Stimulated activated CD8-positive, alpha-beta memory T cell treated with anti-CD3 and anti-CD28 coated beads, Interleukin-15, amount 100 ng/mL, for 1 hour (primary cell): ENCODE measurements around the gene ERI3.

ENCODE experiments used
- DNase-seq: peaks from one replicate; pipeline ENCODE4 v3.0.0-alpha.2; 2020; ENCODE audit warnings: low read depth

Gene ERI3

GRCh38 chr1:44348061-44348485, 7.0 kb downstream of the ERI3 start:
- no peak for DNase-seq

DNA sequence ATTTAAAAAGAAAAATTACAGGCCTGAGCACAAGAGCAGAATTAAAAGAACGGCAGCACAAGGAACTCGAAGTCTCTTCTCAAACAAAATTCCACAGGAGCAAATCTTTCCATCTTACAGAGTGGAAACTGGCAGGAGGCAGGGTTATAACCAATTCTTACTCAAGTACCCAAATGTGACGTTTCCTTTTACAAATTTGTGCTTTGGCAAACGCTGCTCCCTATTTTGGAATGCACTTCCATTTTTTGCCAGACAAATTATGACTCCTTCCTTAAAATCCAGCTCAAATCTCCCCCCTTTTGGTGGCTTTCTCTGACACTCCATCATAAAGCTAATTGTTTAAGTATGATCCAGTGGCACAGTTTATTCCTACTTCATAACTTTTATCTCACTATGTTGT, 7.8 kb downstream of the ERI3 start:
- no peak for DNase-seq

GRCh38 chr1:44346878-44347277, 8.2 kb downstream of the ERI3 start:
- DNase-seq = no peak

DNA sequence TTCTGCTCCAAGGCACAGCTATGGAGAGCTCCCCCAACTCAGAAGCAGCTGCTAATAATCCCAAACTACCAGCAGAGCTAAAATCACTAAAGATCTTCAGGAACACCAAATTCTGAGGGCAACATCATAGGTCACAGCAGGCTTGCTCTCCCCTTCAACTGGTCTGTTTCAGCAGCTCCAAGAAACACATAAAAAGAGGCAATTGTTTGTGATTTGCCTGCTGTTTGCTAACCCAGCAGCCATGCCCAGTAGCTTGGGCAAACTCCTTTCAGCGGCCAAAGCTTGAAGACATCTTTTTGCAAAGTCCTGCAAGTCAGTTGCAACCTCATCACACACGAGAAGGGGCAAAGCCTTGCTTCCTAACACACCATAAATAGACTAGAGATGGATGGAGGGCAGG, 8.9 kb downstream of the ERI3 start:
- DNase-seq = no peak

DNA sequence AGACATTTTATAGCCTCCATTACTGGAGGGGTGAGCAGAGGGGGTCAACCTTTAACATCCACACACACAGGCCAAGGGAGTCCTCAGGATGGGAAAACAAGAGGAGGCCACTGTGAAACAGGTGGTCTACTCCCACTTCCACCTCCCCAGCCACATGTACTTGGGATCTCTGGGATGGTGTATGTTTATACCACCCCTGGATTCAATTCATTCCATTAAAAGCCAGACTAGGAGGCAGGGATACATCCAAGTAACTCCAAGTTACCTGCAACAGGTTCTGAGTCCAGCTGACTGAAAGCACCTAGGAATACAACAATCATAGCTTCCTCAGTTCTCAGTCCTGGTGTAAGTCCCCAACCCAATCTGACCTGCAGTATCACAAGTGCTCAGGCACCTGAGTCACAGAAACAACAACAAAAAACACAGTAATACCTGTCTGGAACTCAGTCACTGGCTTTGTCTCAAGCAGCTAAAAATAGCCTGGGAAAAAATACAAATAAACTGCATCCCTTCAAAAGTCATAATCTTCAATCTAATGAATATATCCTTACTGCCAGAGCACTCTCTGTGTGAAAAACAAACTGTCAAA, 9.8 kb downstream of the ERI3 start:
- no peak for DNase-seq

- DNase-seq = no peak
These were observed 15.3 kb downstream of the ERI3 start for GRCh38 chr1:44339731-44340130.

- DNase-seq = no peak
These were observed 16.9 kb downstream of the ERI3 start for GRCh38 chr1:44338136-44338535.

DNA sequence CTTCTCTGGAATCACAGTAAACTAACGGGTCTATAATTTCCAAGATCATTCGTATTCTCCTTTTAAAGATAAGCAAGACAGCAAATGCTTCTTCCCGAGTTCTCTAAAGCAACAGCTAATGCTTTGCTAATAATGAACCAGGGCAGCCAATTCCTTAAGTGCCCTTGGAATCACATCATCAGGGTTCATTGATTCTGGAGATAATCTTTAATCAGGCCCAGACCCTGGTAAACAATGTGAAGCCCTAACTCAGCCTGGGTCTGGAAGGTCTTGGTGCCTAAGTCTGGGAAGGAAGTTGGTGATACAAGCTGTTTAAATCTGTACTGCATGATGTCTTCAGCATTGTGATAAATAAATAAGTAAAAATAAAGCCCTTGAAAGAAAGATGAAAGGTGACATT, 18.4 kb downstream of the ERI3 start:
- DNase-seq = no peak

DNA sequence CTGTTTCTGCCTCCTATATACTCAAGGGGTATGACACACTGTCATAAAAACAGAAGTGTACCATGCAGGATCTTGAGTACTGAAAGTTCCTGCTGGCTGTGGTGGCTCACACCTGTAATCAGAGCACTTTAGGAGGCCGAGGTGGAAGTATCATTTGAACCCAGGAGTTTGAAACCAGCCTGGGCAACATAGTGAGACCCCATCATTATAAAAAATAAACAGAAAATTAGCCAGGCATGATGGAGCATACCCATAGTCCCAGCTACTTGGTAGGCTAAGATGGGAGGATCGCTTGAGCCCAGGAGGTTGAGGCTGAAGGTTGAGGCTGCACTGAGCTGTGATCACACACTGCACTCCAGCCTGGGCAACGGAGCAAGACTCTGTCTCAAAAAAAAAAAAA, 20.1 kb downstream of the ERI3 start:
- DNase-seq = no peak

- DNase-seq = no peak
These were observed 21.7 kb downstream of the ERI3 start for GRCh38 chr1:44333376-44333775.

- DNase-seq = no peak
These were observed 22.6 kb downstream of the ERI3 start for GRCh38 chr1:44332505-44332904.

DNA sequence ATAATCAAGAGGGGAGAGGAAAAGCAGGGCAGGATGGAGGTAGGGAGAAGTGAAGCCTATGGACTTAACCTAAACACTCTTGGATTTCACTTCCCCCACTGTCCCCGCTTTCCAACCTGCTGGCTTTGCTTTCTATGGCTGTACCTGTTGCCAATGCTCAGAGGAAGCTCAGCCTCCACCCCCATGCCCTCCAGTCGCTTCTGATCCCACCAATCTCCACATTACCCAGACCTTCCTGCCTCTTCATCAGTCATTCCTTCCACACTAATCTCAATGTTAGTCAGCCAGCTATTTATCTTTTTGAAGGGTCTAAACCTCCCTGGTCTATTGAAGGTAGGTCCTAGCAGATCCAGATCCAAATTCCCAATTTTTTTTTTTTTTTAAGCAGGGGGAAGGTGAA, 24.1 kb downstream of the ERI3 start:
- DNase-seq = no peak

DNA sequence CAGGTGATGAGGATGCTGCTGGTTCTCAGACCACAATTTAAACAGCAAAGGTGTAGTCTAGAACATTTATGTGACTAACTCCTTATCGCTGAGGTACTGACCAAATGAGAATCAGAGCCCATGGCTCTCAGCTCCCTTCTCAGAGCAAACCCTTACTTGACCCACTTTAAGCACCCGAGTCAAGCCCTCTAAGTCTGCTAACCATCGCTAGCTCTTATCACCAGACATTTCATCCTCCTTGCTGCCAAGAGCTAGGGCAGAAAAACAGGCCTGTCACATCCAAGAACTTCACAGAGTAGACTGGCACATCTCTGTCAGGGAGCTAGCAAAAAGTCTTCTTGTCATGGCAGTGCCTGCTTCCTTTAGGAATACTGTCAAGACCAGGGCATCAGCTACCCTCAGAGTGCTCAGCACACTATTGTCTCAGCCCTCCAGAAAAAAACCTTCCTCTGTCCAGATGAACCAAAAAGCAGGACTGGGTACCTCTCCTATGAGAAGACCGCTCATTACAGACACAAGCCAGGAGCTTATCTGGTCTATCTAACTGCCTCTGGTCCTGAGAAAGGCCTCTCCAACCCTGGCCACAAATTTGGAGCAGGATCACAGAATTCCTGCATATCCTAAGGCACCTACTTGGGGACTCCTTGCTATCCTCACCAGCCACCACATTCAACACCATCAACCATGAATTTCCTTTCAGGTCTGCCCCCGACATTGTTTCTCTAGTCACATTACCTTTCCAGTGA, 26.2 kb downstream of the ERI3 start:
- no peak for DNase-seq

DNA sequence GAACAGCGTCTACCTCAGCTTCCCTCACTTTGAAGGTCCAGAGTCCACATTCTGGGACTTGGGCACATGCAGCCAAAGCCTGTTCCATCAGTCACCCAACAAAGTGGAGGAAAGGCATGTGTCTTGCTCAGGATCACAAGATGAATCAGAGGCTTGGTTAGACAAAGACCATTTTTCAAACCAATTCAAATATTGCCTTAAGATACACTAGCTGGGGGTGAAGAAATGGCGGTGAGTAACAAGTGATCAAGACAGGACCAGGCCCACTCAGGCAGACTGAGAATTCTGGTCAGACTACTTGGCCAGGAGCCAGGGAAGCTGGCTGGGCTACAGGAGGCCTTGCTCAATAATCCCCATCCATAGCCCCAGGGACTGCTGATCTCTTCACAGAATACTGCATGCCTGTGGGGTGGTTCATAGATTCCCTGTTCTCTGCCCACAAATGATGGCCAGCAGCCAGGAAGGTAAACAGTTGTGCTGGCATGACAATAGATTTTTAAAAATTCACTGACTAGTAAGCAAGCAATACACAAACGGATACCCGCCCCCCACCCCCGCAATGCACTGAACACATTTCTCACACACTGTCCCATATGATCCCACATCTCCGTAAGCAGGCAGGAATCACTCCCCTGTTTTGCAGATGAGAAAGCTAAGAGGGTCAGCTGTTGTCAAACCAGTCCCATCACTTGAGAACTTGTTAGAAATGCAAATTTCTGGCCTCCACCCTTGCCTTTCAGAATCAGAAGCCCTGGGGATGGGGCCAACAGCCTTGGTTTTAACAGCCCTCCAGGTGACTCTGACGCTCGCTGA, 27.2 kb downstream of the ERI3 start:
- no peak for DNase-seq

GRCh38 chr1:44326821-44327465, 28.1 kb downstream of the ERI3 start:
- DNase-seq = no peak

DNA sequence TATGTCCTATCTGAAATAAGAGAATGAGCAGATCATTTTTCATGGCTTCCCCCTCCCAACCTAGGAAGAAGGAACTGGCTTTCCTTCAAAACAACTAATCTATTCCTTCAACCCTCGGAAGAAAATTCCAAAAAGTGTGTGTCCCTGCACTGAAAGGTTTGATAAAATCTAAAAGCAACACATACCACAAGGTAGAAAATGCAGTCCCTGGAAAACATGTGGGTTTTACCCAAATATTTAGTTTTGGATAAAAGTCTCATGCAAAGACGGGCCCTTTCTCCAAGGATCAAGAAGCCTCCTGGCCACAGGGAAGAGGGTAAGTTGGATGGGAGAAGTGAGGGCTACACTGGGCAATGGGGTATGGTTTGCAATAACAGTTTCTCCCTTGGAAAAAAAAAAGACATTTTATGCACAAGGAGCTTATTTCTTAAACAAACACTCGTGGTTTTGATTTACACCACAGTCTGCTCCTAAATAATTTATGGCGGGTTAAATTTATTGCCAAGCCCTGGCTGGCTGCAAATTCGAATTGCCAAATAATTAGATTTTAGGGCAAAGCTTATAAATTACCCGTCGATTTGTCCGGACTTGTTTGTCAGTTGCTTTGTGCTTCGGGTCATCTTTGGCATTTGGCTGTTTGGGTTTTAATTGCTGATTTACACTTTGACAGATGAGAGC, 28.9 kb downstream of the ERI3 start:
- no peak for DNase-seq

DNA sequence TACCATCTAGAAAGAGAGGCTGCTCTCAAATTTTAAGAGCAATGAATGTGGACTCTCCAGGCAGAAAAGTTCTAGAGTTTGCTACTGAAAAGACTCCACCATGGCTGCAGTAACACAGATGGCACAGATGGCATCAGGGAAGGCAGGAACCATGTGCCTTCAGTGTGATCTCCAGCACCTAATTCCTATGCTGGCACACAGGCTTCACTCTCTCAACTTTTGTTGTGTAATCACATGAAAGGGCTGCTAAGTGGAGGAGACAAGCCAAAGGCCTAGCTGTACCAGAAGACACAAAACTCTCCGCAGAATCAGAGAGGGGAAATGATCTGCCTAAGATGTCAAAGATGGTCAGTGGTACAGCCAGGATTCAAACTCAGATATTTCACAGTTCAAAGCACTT, 31.1 kb downstream of the ERI3 start:
- no peak for DNase-seq

- DNase-seq = no peak
These were observed 32.7 kb downstream of the ERI3 start for GRCh38 chr1:44322367-44322766.

DNA sequence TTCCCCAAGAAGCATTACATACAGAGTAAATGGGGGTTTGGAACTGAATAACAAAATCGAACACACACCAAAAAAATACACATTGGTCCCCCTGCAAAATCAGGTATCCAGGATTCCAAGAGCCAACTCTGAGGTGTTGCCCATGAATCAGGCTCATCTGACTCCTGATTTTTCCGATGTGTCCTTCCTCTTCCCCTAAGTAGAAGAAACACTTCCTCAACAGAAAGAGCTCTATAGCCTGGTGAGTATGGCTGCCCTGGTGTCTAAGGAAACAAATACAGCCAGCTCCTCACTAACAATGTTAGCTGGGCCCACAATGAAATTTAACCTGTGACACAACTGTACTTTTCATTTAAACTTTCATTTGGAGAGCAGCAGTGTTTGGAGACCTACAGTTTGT, 33.6 kb downstream of the ERI3 start:
- DNase-seq = no peak

- DNase-seq = peak; percentile 9
These were observed 36.7 kb downstream of the ERI3 start for GRCh38 chr1:44318097-44319088.

DNA sequence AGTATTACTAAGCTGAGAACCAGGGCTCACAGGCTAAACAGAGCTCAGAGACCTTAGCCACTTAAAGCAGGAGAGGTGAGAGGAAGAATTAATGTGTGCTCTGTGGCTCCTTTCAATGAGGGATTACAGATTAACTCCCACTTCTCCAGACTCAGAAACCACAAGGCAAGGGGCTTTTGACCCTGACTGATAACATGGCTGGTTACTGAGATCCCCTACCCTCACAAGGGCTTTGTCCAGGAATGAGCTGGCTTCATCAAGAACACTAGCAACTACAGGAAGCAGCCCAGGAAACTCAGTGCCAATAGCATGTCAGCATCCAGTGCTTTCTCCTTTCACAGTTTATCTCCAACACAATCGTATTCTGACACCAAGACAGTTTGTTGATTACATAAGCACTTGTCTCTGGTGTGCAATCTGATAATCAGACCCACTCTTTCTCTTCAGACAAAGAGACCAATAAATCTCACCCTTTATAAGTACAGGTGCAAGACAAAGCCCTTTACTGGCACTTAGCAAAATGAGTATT, 38.8 kb downstream of the ERI3 start:
- no peak for DNase-seq
